Neural progenitor cell (in vitro differentiated cells): ENCODE data around the gene AGFG1.

ENCODE experiments used
- CTCF ChIP-seq: fragments of 200-600 bp; sonication (generic); IDR thresholded peaks from 2 replicates; pipeline ENCODE4 v1.5.1; 2017; ENCODE audit warnings: antibody characterized with exemption, mild to moderate bottlenecking
- EZH2phosphoT487 ChIP-seq: fragments of 200-600 bp; sonication (generic); IDR thresholded peaks from 2 replicates; pipeline ENCODE4 v1.6.1; 2017; ENCODE audit warnings: antibody characterized with exemption

GRCh38 chr2:227497158-227497557, 25.2 kb downstream of the AGFG1 start:
- no peak for TF ChIP-seq CTCF
- no peak for TF ChIP-seq EZH2phosphoT487
